OCI-LY7 (cell line): ENCODE measurements around the gene PTPRO. TPM values are rescaled to one million over a fixed set of nuclear protein-coding genes. Genes with fewer than 3 reads are reported as not detected.

Experiments used
- BruUV-seq: library from RNA; stranded (reverse); fragments of 400-500 nt; replicated peaks from 2 replicates; lab custom pipeline; 2021; lab: Mats Ljungman, UMichigan
- CTCF ChIA-PET: fragments of 300-600 bp; sonication (Branson Sonifier 250); formaldehyde crosslinking; loops from one replicate; lab custom pipeline; 2022; ENCODE audit warnings: antibody characterized with exemption; ENCODE audit not compliant: unreplicated experiment; lab: Charles Lee
- POLR2A ChIA-PET: fragments of 300-600 bp; sonication (Branson Sonifier 250); formaldehyde crosslinking; loops from one replicate; lab custom pipeline; 2022; ENCODE audit warnings: antibody characterized with exemption; lab: Charles Lee
- DNase-seq: peaks from one replicate; pipeline ENCODE4 v3.0.0-alpha.2; 2015; ENCODE audit warnings: low spot score
- H2AFZ ChIP-seq: fragments of 200-600 bp; sonication (generic), shearing (Covaris generic); 2 replicates; pipeline ENCODE4 v1.6.1; 2014; ENCODE audit warnings: mild to moderate bottlenecking, antibody characterized with exemption, low read length, moderate library complexity
- H3K27ac ChIP-seq: fragments of 200-600 bp; sonication (generic); 2 replicates; pipeline ENCODE4 v1.5.1; 2014; ENCODE audit warnings: mixed run types, low read depth, mild to moderate bottlenecking, moderate library complexity, low read length, inconsistent platforms; ENCODE audit not compliant: poor library complexity, severe bottlenecking
- H3K36me3 ChIP-seq: fragments of 200-600 bp; sonication (generic); 2 replicates; pipeline ENCODE4 v1.6.1; 2014; ENCODE audit warnings: mild to moderate bottlenecking, antibody characterized with exemption, low read length, moderate library complexity, mixed read lengths; ENCODE audit not compliant: insufficient read depth
- H3K4me1 ChIP-seq: fragments of 200-600 bp; sonication (generic); 2 replicates; pipeline ENCODE4 v1.5.1; 2014; ENCODE audit warnings: mild to moderate bottlenecking, low read length; ENCODE audit not compliant: insufficient read depth, poor library complexity, severe bottlenecking
- H3K4me2 ChIP-seq: fragments of 200-600 bp; sonication (generic); 2 replicates; pipeline ENCODE4 v1.6.1; 2014; ENCODE audit warnings: mild to moderate bottlenecking, low read length
- H3K4me3 ChIP-seq: fragments of 200-600 bp; sonication (generic); 2 replicates; pipeline ENCODE4 v1.5.1; 2014; ENCODE audit warnings: mild to moderate bottlenecking, low read depth, low read length; ENCODE audit not compliant: poor library complexity, severe bottlenecking
- H3K79me2 ChIP-seq: fragments of 200-600 bp; sonication (generic); 2 replicates; pipeline ENCODE4 v1.6.1; 2016; ENCODE audit warnings: low read depth, mild to moderate bottlenecking, low read length, moderate library complexity, mixed read lengths; ENCODE audit not compliant: insufficient read depth
- H3K9me2 ChIP-seq: fragments of 200-600 bp; sonication (generic); 2 replicates; pipeline ENCODE4 v1.6.1; 2016; ENCODE audit warnings: mild to moderate bottlenecking, low read length, mixed read lengths; ENCODE audit not compliant: insufficient read depth
- H3K9me3 ChIP-seq: fragments of 200-600 bp; sonication (generic); 2 replicates; pipeline ENCODE4 v1.6.1; 2014; ENCODE audit warnings: mild to moderate bottlenecking, mixed run types, low read length, mixed read lengths
- H4K20me1 ChIP-seq: fragments of 200-600 bp; sonication (generic); 2 replicates; pipeline ENCODE4 v1.6.1; 2014; ENCODE audit warnings: mild to moderate bottlenecking, antibody characterized with exemption, low read length, moderate library complexity, mixed read lengths; ENCODE audit not compliant: insufficient read depth
- EZH2phosphoT487 ChIP-seq: fragments of 200-600 bp; sonication (generic); IDR thresholded peaks from 2 replicates; pipeline ENCODE4 v1.6.1; 2018; ENCODE audit warnings: low read depth, borderline replicate concordance, mild to moderate bottlenecking, mixed run types, antibody characterized with exemption, low read length, moderate library complexity, mixed read lengths
- intact Hi-C: fragments of 100-400 bp; cut with micrococcal nuclease; formaldehyde crosslinking; loops from one replicate; pipeline ENCODE4 v1.10.0; 2022; ENCODE audit not compliant: unreplicated experiment
- total RNA-seq, 2 experiments: library from RNA; depleted of rRNA in 1 of 2; stranded (reverse); fragments of >200 nt in 1 of 2; shearing (Covaris generic) in 1 of 2; gene quantifications; 2 replicates each; pipeline ENCODE4 v1.2.3, GENCODE V29; 2014 to 2022
- TF ChIP-seq, protein P1 (sequence below): fragments of 200-600 bp; sonication (generic); conservative IDR thresholded peaks from 2 replicates; pipeline ENCODE4 v1.5.1; 2014; ENCODE audit warnings: mild to moderate bottlenecking, antibody characterized with exemption, low read length, moderate library complexity, mixed read lengths

Gene PTPRO
- total RNA-seq, 2 experiments from 2014 or later, result 0.06 to 0.23 TPM

DNA sequence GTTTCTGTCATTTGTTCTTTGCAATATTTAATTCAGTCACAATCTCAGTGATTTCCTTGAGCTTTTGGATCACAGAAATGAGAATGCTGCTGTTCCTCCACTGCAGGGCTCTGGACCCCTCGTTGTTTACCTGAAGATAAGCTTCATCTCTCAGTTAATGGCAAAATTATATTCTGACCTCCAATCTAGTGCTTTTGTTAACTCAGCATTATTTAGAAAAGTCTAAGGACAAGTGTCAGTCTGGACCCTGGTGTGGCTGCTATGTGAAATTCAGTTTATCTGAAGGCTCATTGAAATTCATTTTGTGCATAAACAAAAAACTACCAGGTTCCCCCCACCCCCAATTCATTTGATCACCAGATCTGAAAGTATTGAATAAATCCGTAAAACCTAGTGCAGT lies 84.7 kb downstream of the PTPRO start:
- CTCF ChIA-PET, result no interaction called here
- Histone ChIP-seq H3K27ac (no peak overlapping the region), H3K4me1 (no peaks in the 10 kb centered on the region), H3K9me3 (no peaks in the 10 kb centered on the region), H3K4me3 (no peak overlapping the region), H3K36me3 (no peaks in the 10 kb centered on the region), H2AFZ (no peak overlapping the region), H3K4me2 (no peak overlapping the region), H3K9me2 (no peaks in the 10 kb centered on the region), H4K20me1 (no peaks in the 10 kb centered on the region), H3K79me2 (no peaks in the 10 kb centered on the region)
- POLR2A ChIA-PET, result interaction anchor here (0.6 to 0.7 kb wide), 2 partner anchors 9 to 320 kb away, joined by 3 to 4 read pairs; no protein-coding TSS in a partner anchor
- BruUV-seq, result no TSS peak
- no peak for DNase-seq
- intact Hi-C loops, result no loop called here
- TF ChIP-seq, protein P1, sequence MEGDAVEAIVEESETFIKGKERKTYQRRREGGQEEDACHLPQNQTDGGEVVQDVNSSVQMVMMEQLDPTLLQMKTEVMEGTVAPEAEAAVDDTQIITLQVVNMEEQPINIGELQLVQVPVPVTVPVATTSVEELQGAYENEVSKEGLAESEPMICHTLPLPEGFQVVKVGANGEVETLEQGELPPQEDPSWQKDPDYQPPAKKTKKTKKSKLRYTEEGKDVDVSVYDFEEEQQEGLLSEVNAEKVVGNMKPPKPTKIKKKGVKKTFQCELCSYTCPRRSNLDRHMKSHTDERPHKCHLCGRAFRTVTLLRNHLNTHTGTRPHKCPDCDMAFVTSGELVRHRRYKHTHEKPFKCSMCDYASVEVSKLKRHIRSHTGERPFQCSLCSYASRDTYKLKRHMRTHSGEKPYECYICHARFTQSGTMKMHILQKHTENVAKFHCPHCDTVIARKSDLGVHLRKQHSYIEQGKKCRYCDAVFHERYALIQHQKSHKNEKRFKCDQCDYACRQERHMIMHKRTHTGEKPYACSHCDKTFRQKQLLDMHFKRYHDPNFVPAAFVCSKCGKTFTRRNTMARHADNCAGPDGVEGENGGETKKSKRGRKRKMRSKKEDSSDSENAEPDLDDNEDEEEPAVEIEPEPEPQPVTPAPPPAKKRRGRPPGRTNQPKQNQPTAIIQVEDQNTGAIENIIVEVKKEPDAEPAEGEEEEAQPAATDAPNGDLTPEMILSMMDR, result no peak
- TF ChIP-seq EZH2phosphoT487, result no peak

- DNase-seq, result no peak
- Histone ChIP-seq H4K20me1 (no peaks in the 10 kb centered on the region), H3K4me2 (no peak overlapping the region), H3K4me1 (no peaks in the 10 kb centered on the region), H3K27ac (no peak overlapping the region), H3K9me2 (no peaks in the 10 kb centered on the region), H3K9me3 (no peaks in the 10 kb centered on the region), H2AFZ (no peak overlapping the region), H3K36me3 (no peaks in the 10 kb centered on the region), H3K79me2 (no peaks in the 10 kb centered on the region), H3K4me3 (no peak overlapping the region)
- ChIA-PET POLR2A (interaction anchor here (1.3 kb wide), 1 partner anchor 12 kb away, joined by 4 read pairs; no protein-coding TSS in a partner anchor), CTCF (no interaction called here)
- BruUV-seq, result no TSS peak
- intact Hi-C loops, result no loop called here
- no peak for TF ChIP-seq EZH2phosphoT487
- TF ChIP-seq, protein P1, result no peak
Observed at GRCh38 chr12:15411842-15412241, 89.5 kb downstream of the PTPRO start.

GRCh38 chr12:15417691-15418090 lies 95.4 kb downstream of the PTPRO start:
- CTCF ChIA-PET, result no interaction called here
- BruUV-seq, result no TSS peak
- H4K20me1 ChIP-seq, result no peaks in the 10 kb centered on the region

More at GRCh38 chr12:15417691-15418090, 95.4 kb downstream of the PTPRO start:
- H3K4me1 ChIP-seq, result no peaks in the 10 kb centered on the region
- POLR2A ChIA-PET, result no interaction called here
- H3K4me2 ChIP-seq, result no peak overlapping the region
- no peak for DNase-seq
- no peak overlapping the region for H3K27ac ChIP-seq
- no peak overlapping the region for H3K4me3 ChIP-seq
- no peak for TF ChIP-seq EZH2phosphoT487
- TF ChIP-seq, protein P1, result no peak
- H3K79me2 ChIP-seq, result no peaks in the 10 kb centered on the region
- H3K9me2 ChIP-seq, result no peaks in the 10 kb centered on the region
- no peaks in the 10 kb centered on the region for H3K9me3 ChIP-seq
- intact Hi-C loops, result no loop called here
- no peaks in the 10 kb centered on the region for H3K36me3 ChIP-seq
- H2AFZ ChIP-seq, result no peak overlapping the region
